HG03095 (cell line): ENCODE results near the gene C1orf167.

ENCODE experiments used
- ATAC-seq: cut with Tn5 transposase; IDR thresholded peaks from one replicate; pipeline ENCODE4 v1.9.1; 2021; ENCODE audit warnings: moderate library complexity; ENCODE audit not compliant: unreplicated experiment

The C1orf167 gene

GRCh38 chr1:11759791-11760190 is 2.2 kb upstream of the C1orf167 start:
- no peak for ATAC-seq

GRCh38 chr1:11761285-11761684 is 708 bp upstream of the C1orf167 start:
- ATAC-seq = no peak

GRCh38 chr1:11764115-11764514 is 2.1 kb downstream of the C1orf167 start:
- no peak for ATAC-seq

- no peak for ATAC-seq
Measured at GRCh38 chr1:11764519-11764918, 2.5 kb downstream of the C1orf167 start.

GRCh38 chr1:11765661-11766428 is 3.9 kb downstream of the C1orf167 start:
- no peak for ATAC-seq

GRCh38 chr1:11766429-11766776 is 4.4 kb downstream of the C1orf167 start:
- no peak for ATAC-seq

GRCh38 chr1:11767922-11768704 is 6.1 kb downstream of the C1orf167 start:
- no peak for ATAC-seq

- no peak for ATAC-seq
Measured at GRCh38 chr1:11768821-11769220, 6.8 kb downstream of the C1orf167 start.

GRCh38 chr1:11769274-11769673 is 7.3 kb downstream of the C1orf167 start:
- ATAC-seq = no peak

GRCh38 chr1:11770011-11770410 is 8.0 kb downstream of the C1orf167 start:
- ATAC-seq = no peak

GRCh38 chr1:11771481-11772043 is 9.6 kb downstream of the C1orf167 start:
- no peak for ATAC-seq

GRCh38 chr1:11772458-11772857 is 10.5 kb downstream of the C1orf167 start:
- ATAC-seq = no peak

- ATAC-seq = no peak
Measured at GRCh38 chr1:11774753-11775152, 12.8 kb downstream of the C1orf167 start.

GRCh38 chr1:11777658-11778322 is 15.8 kb downstream of the C1orf167 start:
- no peak for ATAC-seq

GRCh38 chr1:11778336-11778735 is 16.3 kb downstream of the C1orf167 start:
- ATAC-seq = no peak

- no peak for ATAC-seq
Measured at GRCh38 chr1:11778844-11779623, 17.0 kb downstream of the C1orf167 start.

- ATAC-seq = no peak
Measured at GRCh38 chr1:11779715-11780379, 17.9 kb downstream of the C1orf167 start.

- ATAC-seq = no peak
Measured at GRCh38 chr1:11780380-11781147, 18.6 kb downstream of the C1orf167 start.

GRCh38 chr1:11781297-11781696 is 19.3 kb downstream of the C1orf167 start:
- ATAC-seq = no peak
